ENCODE measurements around the gene PTDSS2.

The PTDSS2 gene

DNA sequence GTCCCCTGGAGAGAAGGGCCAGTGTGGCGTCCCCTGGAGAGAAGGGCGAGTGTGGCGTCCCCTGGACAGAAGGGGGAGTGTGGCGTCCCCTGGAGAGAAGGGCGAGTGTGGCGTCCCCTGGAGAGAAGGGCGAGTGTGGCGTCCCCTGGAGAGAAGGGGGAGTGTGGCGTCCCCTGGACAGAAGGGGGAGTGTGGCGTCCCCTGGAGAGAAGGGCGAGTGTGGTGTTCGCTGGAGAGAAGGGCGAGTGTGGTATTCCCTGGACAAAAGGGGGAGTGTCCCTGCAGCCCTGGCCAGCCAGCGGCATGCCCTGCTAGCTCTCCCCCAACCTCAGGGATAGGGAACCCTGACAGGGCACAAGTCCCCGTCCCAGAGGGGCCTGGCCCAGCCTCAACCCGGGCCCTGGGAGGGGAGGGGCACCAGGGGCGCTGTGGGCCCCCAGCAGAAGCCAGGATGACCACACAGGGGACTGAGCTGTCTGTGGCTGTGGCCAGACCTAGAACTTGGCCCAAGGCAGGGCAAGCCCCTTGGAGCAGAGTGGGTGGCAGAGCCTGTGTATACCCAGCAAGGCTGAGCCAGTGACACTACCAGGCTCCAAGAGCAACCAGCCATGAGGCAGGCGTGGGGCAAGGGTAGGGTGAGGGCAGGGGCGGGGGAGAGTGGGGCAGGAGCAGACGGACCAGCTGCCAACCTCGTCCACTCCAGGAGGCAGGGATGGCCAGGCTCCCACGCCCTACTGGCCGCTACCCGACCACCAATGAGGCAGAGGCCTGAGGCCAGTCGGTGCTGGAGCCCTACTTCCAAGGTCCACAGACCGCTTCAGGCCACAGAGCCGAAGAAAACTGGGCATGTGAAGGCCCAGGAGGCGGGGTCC lies 81.1 kb downstream of the PTDSS2 start:
- no peak for DNase-seq (ENCODE audit: low read depth)

DNA sequence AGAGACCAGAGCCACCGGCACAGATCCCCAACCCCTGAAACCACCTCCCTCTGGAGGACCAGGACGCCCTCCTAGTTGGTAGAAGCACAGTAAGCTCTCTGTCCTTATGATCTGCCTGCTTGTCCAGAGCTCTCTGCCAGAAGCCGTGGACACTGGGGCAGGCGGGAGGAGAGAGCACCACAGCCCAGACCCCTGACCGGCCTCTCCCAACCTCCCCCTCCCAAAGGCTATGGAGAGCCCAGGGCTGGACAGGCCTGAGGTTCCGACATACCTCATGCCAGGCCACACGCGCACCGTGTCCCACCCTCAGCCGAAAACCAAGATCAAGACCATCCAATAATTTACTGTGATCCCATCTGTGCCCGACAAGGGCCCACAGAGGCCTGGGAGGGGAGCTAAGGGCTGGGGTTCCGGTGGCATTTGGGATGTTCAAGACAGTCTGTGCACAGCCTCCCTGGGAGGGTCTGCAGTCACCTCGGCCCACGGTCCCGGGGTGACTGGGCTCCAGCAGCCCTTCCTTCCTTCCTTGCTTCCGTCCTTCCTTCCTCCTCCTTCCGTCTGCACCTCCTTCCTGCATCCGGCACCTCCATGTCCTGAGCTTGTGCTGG lies 81.9 kb downstream of the PTDSS2 start:
- DNase-seq (ENCODE audit: low read depth), result no peak

DNA sequence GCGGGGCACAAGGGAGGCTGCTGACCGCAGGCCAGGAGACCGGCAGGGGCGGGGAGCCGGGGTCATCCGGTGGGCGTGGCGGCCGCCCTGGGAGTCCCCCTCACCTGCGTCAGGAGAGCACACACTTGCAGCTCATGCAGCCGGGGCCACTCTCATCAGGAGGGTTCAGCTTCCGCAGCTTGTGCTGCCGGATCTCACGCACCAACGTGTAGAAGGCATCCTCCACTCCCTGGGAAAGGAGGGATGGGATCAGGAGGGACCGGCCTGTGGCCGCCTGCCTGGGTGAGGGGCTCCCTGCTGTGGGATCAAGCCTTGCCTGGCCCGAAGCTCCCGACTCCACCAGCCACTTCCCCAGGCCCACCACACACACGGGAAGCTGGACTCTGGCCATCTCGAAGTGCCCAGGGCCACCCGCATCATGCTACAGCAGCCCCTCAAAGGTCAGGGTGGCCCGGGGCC lies 82.5 kb downstream of the PTDSS2 start:
- no peak for DNase-seq (ENCODE audit: low read depth)

DNA sequence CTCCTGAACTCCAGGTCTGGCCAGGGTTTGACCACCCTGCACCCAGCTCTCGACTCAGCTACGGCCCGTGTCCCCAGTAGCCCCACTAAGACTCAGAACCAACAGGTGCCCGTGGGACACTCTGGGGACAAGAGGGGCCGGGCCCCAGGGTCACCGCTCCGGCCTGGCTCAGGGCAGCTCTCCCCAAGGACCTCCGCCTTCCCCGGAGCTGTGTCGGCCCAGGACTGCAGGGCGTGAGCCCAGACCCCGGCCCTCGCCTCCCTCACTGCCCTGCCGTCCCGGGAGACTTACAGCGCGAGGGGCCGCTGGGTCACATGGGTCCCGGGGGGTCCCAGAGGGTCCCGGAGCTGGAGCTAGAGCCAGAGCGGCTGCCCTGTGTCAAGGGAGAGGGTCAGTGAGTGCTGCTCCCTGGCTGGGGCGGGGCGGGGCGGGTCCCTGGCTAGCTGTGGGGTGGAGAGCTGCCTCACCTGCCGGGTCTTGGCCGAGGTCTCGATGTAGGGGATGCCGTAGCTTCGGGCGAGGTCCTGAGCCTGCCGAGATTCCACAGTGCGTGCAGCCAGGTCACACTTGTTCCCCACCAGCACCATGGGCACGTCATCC lies 83.0 kb downstream of the PTDSS2 start:
- no peak for DNase-seq (ENCODE audit: low read depth)

DNA sequence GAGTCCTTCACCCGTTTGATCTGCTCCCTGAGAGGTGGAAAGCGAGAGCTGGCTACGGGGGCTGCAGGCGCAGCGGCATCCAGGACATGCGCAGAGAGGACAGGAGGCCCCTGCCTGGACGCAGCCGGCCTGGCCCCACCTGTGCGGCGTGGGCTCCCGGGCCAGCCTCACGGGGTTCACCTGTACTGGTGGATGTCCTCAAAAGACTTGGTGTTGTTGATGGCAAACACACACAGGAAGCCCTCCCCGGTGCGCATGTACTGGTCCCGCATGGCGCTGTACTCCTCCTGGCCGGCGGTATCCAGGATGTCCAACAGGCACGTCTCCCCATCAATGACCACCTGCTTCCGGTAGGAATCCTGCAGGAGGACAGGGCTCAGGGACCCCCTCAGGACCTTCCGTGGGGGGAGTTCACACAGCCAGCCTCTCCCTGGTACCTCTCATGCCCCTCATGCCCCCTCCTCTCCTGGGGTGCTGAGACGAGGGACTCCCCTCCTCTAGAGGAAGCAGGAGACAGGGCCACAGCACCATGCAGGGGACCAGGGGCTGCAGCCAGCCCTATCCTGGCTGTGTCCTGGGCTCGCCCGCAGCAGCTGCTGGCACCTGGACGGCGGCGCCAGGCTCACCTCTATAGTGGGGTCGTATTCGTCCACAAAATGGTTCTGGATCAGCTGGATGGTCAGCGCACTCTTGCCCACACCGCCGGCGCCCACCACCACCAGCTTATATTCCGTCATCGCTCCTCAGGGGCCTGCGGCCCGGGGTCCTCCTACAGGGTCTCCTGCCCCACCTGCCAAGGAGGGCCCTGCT lies 83.7 kb downstream of the PTDSS2 start:
- no peak for DNase-seq (ENCODE audit: low read depth)

DNA sequence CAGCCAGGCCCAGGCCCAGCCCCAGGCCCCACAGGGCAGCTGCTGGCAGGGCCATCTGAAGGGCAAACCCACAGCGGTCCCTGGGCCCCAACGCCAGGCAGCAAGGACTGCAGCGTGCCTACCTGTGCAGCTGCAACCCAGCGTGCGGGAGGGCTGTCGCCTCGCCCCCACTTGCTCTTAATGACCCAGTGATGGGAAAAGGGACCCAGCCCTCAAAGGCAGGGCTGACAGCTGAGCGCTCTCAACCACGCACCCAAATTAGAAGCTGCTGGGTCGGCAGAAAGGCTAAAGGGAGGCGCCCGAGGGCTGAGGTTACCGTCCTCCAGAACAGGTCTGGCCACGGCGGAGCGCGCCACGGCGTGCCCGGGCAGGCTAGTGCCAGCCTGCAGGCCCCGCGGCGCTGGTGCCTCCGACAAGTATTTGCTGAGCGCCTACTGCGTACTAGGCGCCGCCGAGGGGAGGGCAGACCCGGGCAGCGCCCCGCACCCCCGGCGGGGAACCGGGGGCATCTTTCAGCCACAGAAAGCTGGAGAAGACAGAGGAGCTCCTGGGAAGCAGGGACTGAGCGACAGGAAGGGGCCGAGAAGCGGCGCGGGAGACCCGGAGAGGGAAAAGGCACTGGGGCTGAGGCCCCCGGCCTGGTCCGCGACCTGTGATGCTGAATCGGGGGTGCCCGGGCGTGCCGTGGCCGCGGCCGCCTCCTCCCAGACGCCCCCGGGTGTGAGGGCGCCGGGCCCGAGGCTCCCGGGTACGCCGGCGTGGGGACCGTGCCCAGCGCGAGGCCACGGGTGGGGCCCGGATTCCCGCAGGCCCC lies 84.5 kb downstream of the PTDSS2 start:
- DNase-seq (ENCODE audit: low read depth), result no peak

DNA sequence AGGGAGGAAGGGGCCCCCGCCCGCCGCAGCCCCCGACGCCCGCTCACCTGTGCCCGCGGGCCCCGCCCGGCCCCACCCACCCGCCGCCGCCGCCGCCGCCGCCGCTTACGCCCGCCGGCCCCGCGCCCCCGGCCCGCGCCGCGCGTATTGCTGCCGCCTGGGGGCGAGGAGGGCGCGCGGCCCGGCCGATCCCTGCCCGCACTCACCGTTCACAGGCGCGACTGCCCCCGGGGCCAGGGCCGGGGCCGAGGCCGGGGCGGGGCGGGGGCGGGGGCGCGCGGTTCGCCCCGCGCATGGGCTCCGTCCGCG lies 85.1 kb downstream of the PTDSS2 start:
- no peak for DNase-seq (ENCODE audit: low read depth)

DNA sequence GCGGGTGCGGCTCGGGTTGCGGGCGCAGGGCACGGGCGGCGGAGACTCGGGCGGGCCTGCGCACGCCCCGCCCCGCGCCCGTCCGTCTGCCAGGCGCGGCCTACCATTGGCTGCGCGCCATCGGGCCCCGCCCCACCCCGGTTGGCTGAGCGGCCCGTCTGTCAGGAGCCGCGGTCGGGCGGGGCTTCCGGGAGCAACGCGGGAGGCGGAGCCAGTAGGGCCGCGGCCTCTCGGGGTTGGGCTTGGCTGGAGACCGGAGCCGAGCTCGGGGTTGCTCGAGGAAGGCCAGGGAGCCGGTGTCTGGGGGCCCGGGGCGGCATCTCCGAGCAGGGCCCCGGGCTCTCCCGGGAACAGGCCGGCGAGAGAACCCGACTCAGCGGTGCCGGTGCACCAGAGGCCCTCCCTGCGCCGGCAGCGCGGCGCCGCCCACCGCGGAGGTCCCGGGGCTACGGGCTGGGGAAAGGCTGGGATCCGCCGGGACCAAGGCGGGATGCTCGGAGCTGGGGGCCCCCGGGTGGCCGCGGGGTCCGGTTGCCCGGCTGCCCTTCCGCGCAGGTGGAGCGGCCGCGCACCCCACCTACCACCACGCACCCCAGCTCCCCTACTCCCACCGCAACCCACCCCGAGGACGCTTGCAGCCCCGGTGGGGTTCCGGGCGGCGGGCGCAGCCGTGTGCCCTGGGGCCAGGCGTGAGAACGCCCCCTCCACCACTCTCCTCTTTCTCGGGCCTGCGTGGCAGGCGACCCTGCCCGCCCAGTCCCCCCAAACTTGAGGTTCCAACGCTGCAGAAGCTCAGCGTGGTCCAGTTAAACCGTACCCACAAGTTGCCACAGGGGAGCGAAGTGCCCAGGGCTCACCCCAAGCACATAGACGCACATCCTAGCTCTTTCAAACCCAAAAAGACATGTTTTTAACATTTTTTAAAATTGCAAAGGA lies 85.7 kb downstream of the PTDSS2 start, which contains the start of gene HRAS:
HRAS (minus strand) TSS at position 58 of the 936 bp plus-strand sequence.
- DNase-seq (ENCODE audit: low read depth), result peak; percentile 98

DNA sequence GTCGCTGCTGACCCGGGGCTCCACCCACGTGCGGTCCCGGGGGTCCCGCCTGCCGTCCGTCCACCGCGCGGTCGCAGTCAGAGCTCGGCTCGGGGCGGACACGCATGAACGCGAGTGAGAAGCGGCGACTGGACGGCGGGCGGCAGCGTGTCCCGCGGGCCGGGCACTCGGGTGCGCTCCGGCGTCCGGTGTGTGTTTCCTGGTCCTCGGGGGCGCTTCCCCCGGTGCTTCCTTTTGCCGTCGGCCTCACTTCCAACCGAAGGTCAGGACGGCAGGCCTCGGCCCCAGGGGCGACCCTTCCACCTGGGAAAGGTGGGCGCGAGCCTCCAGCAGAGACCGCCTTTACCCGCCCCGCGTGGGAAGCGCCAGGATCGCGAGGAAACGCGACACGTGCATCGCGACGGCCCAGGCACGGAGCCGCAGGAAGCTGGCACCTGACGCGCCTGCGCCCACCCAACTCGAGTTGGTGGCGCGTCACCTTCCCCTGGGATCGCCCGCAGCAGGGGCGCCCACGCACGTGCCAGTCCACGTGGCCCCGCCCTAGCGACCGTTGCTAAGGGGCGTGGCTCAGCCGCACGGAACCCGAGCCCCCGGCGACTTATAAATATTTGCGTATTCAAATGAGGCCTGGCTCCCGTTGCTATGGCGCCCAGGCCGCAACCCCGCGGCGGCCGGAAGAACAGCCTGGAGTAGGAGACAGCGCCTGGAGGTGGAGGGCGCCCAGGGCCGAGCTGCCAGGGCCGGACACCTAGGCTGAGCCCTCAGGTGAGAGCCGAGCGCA lies 87.0 kb downstream of the PTDSS2 start, which contains the start of gene LRRC56:
LRRC56 (plus strand) TSS at position 687 of the 781 bp plus-strand sequence. CDS start 3,158 bp downstream, outside the sequence.
- peak; percentile 93 for DNase-seq (ENCODE audit: low read depth)

DNA sequence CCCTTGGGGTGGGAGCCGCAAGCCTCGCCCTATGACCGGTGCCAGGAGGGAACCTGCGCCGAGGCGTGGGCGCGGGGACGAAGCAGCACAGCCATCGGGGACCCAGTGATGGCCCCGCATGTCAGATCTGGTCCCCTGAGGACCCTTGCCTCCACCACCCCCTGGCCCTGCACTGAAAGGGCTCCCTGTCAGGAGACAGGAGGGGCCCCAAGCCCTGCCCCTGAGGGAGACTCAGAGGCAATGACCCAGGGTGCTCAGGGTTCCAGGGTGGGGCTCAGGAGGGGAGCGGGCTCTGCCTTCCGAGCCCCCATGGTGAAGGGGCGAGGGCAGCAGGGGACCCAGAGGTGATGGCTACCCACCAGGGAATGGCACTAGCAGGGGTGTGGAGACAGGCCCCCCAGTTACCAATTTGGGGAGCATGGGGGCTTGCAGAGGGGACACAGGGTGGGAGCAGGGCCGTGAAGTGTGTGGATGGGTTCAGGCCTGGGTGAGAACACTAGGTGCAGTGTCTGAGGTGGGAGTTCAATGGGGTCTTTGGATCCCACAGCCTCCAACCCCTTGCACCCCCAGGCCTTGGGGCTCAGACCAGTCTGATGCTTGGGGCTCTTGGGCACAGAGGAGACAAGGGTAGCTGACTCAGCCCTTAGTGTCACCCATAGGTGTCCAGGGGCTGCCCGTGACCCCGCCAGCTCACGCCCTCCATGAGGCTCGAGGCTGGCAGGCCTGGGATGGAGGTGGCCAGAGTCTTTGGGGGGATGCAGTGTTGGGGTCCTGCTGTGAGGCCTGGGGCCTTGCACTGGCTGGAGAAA lies 87.7 kb downstream of the PTDSS2 start:
- no peak for DNase-seq (ENCODE audit: low read depth)

DNA sequence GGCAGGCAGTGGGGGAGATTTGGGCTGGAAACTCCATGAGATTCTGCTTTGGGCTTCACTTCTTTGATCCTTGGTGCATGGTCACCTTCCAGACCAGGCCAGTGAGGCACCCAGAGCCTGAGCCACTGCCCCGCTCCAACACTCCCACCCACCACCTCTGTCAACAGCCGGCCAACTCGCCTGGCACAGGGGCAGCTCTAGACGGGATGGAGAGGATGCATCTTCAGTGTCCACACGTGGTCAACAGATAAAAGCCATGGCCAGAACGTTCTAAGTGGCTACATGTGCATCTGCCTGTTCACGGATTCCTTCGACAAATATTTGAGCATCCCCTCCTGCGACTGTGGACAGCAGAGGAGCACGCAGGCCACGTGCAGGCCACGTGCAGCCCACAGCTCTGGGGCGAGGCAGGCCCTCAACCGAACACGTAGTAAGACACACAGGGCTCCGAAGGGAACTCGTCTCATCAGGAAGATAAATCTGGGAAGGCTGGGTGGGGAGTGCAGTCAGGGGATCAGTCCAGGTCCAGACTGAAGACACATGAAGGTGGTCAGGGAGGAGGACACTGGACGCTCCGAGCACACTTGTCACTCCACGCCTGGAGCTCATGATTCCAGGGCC lies 88.5 kb downstream of the PTDSS2 start:
- DNase-seq (ENCODE audit: low read depth), result no peak

DNA sequence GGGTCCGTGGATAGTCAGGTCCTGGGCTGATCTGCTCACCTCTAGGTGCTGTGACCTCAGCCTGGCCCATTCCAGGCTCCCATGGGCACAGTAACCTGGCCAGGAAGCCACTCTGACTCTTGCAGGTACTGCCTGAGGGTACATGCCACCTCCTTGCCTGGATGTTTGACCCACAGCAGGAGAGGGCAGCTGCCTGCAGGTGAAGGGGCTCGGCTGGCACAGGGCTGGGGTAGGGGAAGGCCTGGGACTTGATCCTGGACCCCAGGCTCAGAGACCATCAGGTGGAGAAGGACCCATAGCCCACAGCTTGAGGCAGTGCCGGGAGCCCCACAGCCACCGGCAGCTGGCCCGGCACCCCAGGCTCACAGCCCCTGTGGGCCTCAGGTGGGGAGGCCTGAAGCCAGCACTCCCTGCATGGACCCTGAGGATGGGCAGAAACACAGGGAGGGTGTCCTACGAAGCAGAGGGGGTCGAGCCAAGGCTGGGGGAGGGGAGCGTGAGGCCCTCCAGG lies 89.9 kb downstream of the PTDSS2 start:
- no peak for DNase-seq (ENCODE audit: low read depth)

All from activated T-cell treated with anti-CD3 and anti-CD28 coated beads for 48 hours (primary cell).